Measurements from ENCODE around the gene DCAF5. TPM values are rescaled to one million over a fixed set of nuclear protein-coding genes. Genes with fewer than 3 reads are reported as not detected.
A peak's percentile ranks its signal among the peaks of the same experiment; 100 is the strongest.

The DCAF5 gene
- total and polyA plus RNA-seq, 12 donors, result 14.1 to 63.1 (median 57.4) TPM

DNA sequence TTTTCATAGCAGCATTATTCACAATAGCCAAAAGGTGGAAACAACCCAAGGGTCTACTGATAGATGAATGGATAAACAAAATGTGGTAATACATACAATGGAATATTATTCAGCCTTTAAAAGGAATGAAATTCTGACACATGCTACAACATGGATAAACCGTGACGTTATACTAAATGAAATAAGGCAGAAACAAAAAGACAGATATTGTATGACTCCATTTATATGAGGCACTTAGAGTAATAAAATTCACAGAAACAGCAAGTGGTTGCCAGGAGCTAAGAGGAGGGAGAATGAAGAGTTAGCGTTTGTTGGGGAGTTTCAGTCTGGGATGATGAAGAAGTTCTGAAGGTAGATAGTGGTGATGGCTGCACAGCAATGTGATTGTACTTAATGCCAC, 76.6 kb downstream of the DCAF5 start:
- no peak overlapping the region for H3K27ac ChIP-seq
- TF ChIP-seq, protein P1, sequence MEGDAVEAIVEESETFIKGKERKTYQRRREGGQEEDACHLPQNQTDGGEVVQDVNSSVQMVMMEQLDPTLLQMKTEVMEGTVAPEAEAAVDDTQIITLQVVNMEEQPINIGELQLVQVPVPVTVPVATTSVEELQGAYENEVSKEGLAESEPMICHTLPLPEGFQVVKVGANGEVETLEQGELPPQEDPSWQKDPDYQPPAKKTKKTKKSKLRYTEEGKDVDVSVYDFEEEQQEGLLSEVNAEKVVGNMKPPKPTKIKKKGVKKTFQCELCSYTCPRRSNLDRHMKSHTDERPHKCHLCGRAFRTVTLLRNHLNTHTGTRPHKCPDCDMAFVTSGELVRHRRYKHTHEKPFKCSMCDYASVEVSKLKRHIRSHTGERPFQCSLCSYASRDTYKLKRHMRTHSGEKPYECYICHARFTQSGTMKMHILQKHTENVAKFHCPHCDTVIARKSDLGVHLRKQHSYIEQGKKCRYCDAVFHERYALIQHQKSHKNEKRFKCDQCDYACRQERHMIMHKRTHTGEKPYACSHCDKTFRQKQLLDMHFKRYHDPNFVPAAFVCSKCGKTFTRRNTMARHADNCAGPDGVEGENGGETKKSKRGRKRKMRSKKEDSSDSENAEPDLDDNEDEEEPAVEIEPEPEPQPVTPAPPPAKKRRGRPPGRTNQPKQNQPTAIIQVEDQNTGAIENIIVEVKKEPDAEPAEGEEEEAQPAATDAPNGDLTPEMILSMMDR (IDR thresholded peaks at IDR 0.05), result no peak
- ATAC-seq (no peak), DNase-seq (no peak)
- no peaks in the 10 kb centered on the region for H3K9me3 ChIP-seq
- peaks cover 0 to 42% (median 21%) of the 10 kb centered on the region in 9 donors for H3K4me1 ChIP-seq
- no peaks in the 10 kb centered on the region for H3K27me3 ChIP-seq
- intact Hi-C loops (cut with DNase I), result no loop called here
- no peak overlapping the region for H3K4me3 ChIP-seq
- WGBS, 2 donors, result 80 to 85% methylated on average over 3 of the region's 3 CpGs
- H3K36me3 ChIP-seq, result peaks cover 0 to 65% (median 16%) of the 10 kb centered on the region in 9 donors

- intact Hi-C loops (cut with DNase I), result no loop called here
- Histone ChIP-seq H3K4me1 (peaks cover 0 to 26% (median 10%) of the 10 kb centered on the region in 9 donors), H3K4me3 (no peak overlapping the region), H3K27ac (no peak overlapping the region), H3K9me3 (no peaks in the 10 kb centered on the region), H3K36me3 (peaks cover 0 to 85% (median 19%) of the 10 kb centered on the region in 9 donors), H3K27me3 (no peaks in the 10 kb centered on the region)
- DNase-seq, result no peak
- TF ChIP-seq, protein P1 (IDR thresholded peaks at IDR 0.05), result no peak
- no peak for ATAC-seq
- WGBS, 2 donors, result 60% methylated on average over 1 of the region's 1 CpG
Observed at GRCh38 chr14:69073915-69074314, 79.0 kb downstream of the DCAF5 start.

DNA sequence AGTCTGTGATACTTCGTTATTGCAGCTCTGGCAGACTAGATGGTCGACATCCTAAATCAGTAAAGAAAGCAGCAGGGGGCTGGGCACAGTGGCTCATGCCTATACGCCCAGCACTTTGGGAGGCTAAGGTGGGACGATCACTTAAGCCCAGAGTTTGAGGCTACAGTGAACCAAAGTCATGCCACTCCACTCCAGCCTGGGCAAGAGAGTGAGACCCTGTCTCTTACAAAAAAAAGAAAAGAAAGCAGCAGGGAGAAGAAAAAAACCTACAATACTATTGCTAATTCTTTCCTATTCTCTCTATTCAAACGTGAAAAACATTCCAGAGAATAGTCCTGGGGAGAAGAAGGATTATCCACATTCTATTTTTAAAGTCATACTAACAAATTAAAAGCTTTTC, 79.5 kb downstream of the DCAF5 start:
- intact Hi-C loops (cut with DNase I), result no loop called here

DNA sequence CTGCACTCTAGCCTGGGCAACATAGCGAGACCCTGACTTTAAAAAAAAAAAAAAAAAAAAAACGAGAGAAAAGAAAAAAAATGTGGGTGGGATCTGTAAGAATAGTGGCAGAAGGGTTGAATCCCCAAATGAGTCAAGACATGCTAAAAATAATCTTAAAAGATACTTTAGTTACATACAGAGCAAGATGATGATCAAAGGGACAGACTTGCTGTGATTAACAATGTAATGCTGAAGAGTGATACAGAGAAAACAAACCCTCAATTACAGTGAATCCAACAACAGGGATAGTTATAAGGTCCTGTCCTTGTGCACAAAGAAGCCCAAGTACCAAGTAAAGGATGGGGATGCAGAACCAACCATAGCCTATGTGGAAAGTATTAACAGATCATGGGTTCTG, 80.3 kb downstream of the DCAF5 start:
- H3K4me3 ChIP-seq, result no peak overlapping the region

More for the DNA sequence above, 79.5 kb downstream of the DCAF5 start:
- ATAC-seq, result no peak
- Histone ChIP-seq H3K36me3 (peaks cover 0 to 90% (median 19%) of the 10 kb centered on the region in 9 donors), H3K9me3 (no peaks in the 10 kb centered on the region), H3K4me3 (no peak overlapping the region), H3K27me3 (no peaks in the 10 kb centered on the region), H3K27ac (peak overlapping the region in 1 of 10 donors; percentile 4), H3K4me1 (peaks cover 0 to 24% (median 8%) of the 10 kb centered on the region in 9 donors)
- TF ChIP-seq, protein P1 (IDR thresholded peaks at IDR 0.05), result no peak
- 88 to 93% methylated on average over 5 of the region's 5 CpGs for WGBS, 2 donors
- DNase-seq, result no peak

More for the DNA sequence above, 80.3 kb downstream of the DCAF5 start:
- Histone ChIP-seq H3K27ac (no peak overlapping the region), H3K4me1 (peaks cover 0 to 23% (median 2%) of the 10 kb centered on the region in 9 donors), H3K27me3 (no peaks in the 10 kb centered on the region), H3K9me3 (no peaks in the 10 kb centered on the region), H3K36me3 (peaks cover 0 to 94% (median 19%) of the 10 kb centered on the region in 9 donors)
- no peak for DNase-seq
- ATAC-seq, result no peak
- intact Hi-C loops (cut with DNase I), result no loop called here
- TF ChIP-seq, protein P1 (IDR thresholded peaks at IDR 0.05), result no peak
- WGBS, 2 donors, result 69 to 79% methylated on average over 2 of the region's 2 CpGs
